OCI-M1 (cell line): ENCODE data around the gene UBAC2.
"Not testable (repeated sequence)": the region's sequence is repeated elsewhere in the genome, so short reads cannot be mapped to it uniquely, and the experiment has no call there.

ENCODE experiments used
- DNase-seq: peaks from one replicate; lab custom pipeline; 2025; lab: John Stamatoyannopoulos, UW

The UBAC2 gene

GRCh38 chr13:99214731-99215130 lies 14.1 kb downstream of the UBAC2 start:
- no peak for DNase-seq

GRCh38 chr13:99215184-99215830 lies 14.7 kb downstream of the UBAC2 start:
- no peak for DNase-seq

- DNase-seq, result no peak
Measured at GRCh38 chr13:99217461-99218110, 16.9 kb downstream of the UBAC2 start.

- no peak for DNase-seq
Measured at GRCh38 chr13:99218126-99218525, 17.5 kb downstream of the UBAC2 start.

GRCh38 chr13:99218545-99218944 lies 17.9 kb downstream of the UBAC2 start:
- no peak for DNase-seq

GRCh38 chr13:99218969-99219368 lies 18.3 kb downstream of the UBAC2 start:
- no peak for DNase-seq

- DNase-seq, result no peak
Measured at GRCh38 chr13:99220199-99220935, 19.7 kb downstream of the UBAC2 start.

GRCh38 chr13:99221567-99222239 lies 21.0 kb downstream of the UBAC2 start:
- DNase-seq, result no peak

GRCh38 chr13:99223587-99223986 lies 22.9 kb downstream of the UBAC2 start:
- no peak for DNase-seq

- DNase-seq, result peak; percentile 13
Measured at GRCh38 chr13:99224021-99224420, 23.4 kb downstream of the UBAC2 start.

GRCh38 chr13:99225078-99225477 lies 24.4 kb downstream of the UBAC2 start:
- DNase-seq, result no peak

GRCh38 chr13:99226513-99226912 lies 25.9 kb downstream of the UBAC2 start:
- DNase-seq, result no peak

- DNase-seq, result no peak
Measured at GRCh38 chr13:99227331-99227900, 26.8 kb downstream of the UBAC2 start.

- DNase-seq, result no peak
Measured at GRCh38 chr13:99227909-99228688, 27.4 kb downstream of the UBAC2 start.

- peak; percentile 9 for DNase-seq
Measured at GRCh38 chr13:99228737-99229691, 28.4 kb downstream of the UBAC2 start.

- not testable (repeated sequence) for DNase-seq
Measured at GRCh38 chr13:99230588-99230987, 29.9 kb downstream of the UBAC2 start.

- no peak for DNase-seq
Measured at GRCh38 chr13:99230991-99231390, 30.3 kb downstream of the UBAC2 start.

GRCh38 chr13:99231721-99232120 lies 31.1 kb downstream of the UBAC2 start:
- peak; percentile 90 for DNase-seq

GRCh38 chr13:99237981-99238662 lies 37.5 kb downstream of the UBAC2 start:
- DNase-seq, result no peak

- no peak for DNase-seq
Measured at GRCh38 chr13:99246100-99246499, 45.4 kb downstream of the UBAC2 start.
